HEK293 (cell line): Measurements from ENCODE around the gene UVSSA.

Experiments used
- CTCF ChIA-PET: fragments of 350-600 bp; formaldehyde crosslinking; extraction: SDS; loops from one replicate; lab custom pipeline; 2021; ENCODE audit warnings: antibody characterized with exemption; lab: Yijun Ruan, JAX
- POLR2A ChIA-PET: fragments of 300-600 bp; formaldehyde crosslinking; extraction: SDS; loops from one replicate; lab custom pipeline; 2020; ENCODE audit warnings: antibody characterized with exemption, inconsistent platforms; lab: Yijun Ruan, JAX
- H3K27ac ChIP-seq: fragments of 200-500 bp; sonication (Bioruptor generic); 2 replicates; pipeline ENCODE4 v1.5.1; 2014; ENCODE audit warnings: low read depth, low read length, control low read depth, inconsistent platforms; ENCODE audit errors: extremely low read depth
- H3K36me3 ChIP-seq, 2 experiments: fragments of 200-500 bp in 1 of 2; sonication (Bioruptor generic) in 1 of 2; 1 replicate in 1 of 2; 2 replicates in 1 of 2; pipeline ENCODE4 v1.5.1; 2014 to 2017; ENCODE audit warnings: inconsistent platforms in 2 of 2, low read length in 2 of 2; ENCODE audit not compliant: control insufficient read depth in 2 of 2, insufficient read depth in 1 of 2
- H3K4me1 ChIP-seq: fragments of 200-500 bp; sonication (Bioruptor generic); 2 replicates; pipeline ENCODE4 v1.5.1; 2014; ENCODE audit warnings: mild to moderate bottlenecking, low read length, inconsistent platforms; ENCODE audit not compliant: control insufficient read depth, insufficient read depth
- H3K4me3 ChIP-seq: 2 replicates; pipeline ENCODE4 v1.5.1; 2011; ENCODE audit warnings: low read depth, mild to moderate bottlenecking, control low read depth, low read length, moderate library complexity
- H3K9me3 ChIP-seq: fragments of 200-500 bp; sonication (Bioruptor generic); 2 replicates; pipeline ENCODE4 v1.5.1; 2014; ENCODE audit warnings: low read depth, low read length, inconsistent platforms; ENCODE audit not compliant: control insufficient read depth, insufficient read depth
- GLIS2 ChIP-seq: fragments of 450-650 bp; formaldehyde crosslinking; IDR thresholded peaks from 2 replicates; pipeline ENCODE4 v1.5.1; 2016; ENCODE audit warnings: missing biosample characterization, missing genetic modification characterization
- HOXA7 ChIP-seq: sonication (generic); formaldehyde crosslinking; IDR thresholded peaks from 2 replicates; pipeline ENCODE4 v1.8.1; 2022; ENCODE audit warnings: missing genetic modification reagents, borderline replicate concordance
- KLF1 ChIP-seq: fragments of 450-650 bp; formaldehyde crosslinking; IDR thresholded peaks from 2 replicates; pipeline ENCODE4 v1.5.1; 2016; ENCODE audit warnings: missing biosample characterization, missing genetic modification characterization
- KLF9 ChIP-seq: fragments of 450-650 bp; formaldehyde crosslinking; IDR thresholded peaks from 2 replicates; pipeline ENCODE4 v1.5.1; 2016; ENCODE audit warnings: missing biosample characterization, missing genetic modification characterization, low read depth
- TRIM28 ChIP-seq: IDR thresholded peaks from 2 replicates; pipeline ENCODE4 v1.6.1; 2011; ENCODE audit warnings: low read length, control low read depth, borderline replicate concordance
- ZBTB7A ChIP-seq: fragments of 450-650 bp; formaldehyde crosslinking; IDR thresholded peaks from 2 replicates; pipeline ENCODE4 v1.5.1; 2016; ENCODE audit warnings: low read depth, missing biosample characterization, missing genetic modification characterization
- ZFP37 ChIP-seq: fragments of 450-650 bp; formaldehyde crosslinking; IDR thresholded peaks from 2 replicates; pipeline ENCODE4 v1.5.1; 2016; ENCODE audit warnings: missing biosample characterization, missing genetic modification characterization
- ZNF114 ChIP-seq: fragments of 450-650 bp; formaldehyde crosslinking; IDR thresholded peaks from 2 replicates; pipeline ENCODE4 v1.5.0; 2017; ENCODE audit warnings: missing biosample characterization, missing genetic modification characterization
- ZNF140 ChIP-seq: fragments of 450-650 bp; formaldehyde crosslinking; IDR thresholded peaks from 2 replicates; pipeline ENCODE4 v1.5.1; 2016; ENCODE audit warnings: missing biosample characterization, missing genetic modification characterization
- ZNF169 ChIP-seq: fragments of 450-650 bp; formaldehyde crosslinking; IDR thresholded peaks from 2 replicates; pipeline ENCODE4 v1.5.1; 2016; ENCODE audit warnings: missing biosample characterization, missing genetic modification characterization
- ZNF223 ChIP-seq: fragments of 450-650 bp; formaldehyde crosslinking; IDR thresholded peaks from 2 replicates; pipeline ENCODE4 v1.5.1; 2016; ENCODE audit warnings: missing biosample characterization, missing genetic modification characterization
- ZNF398 ChIP-seq: fragments of 450-650 bp; formaldehyde crosslinking; IDR thresholded peaks from 2 replicates; pipeline ENCODE4 v1.5.1; 2017; ENCODE audit warnings: missing biosample characterization, missing genetic modification characterization
- ZNF549 ChIP-seq: fragments of 450-650 bp; IDR thresholded peaks from 2 replicates; pipeline ENCODE4 v1.5.1; 2018; ENCODE audit warnings: missing biosample characterization, missing genetic modification characterization, mild to moderate bottlenecking, inconsistent platforms, moderate library complexity
- ZSCAN16 ChIP-seq: fragments of 450-650 bp; formaldehyde crosslinking; IDR thresholded peaks from 2 replicates; pipeline ENCODE4 v1.5.1; 2016; ENCODE audit warnings: missing biosample characterization, missing genetic modification characterization
- ZSCAN18 ChIP-seq: fragments of 450-650 bp; formaldehyde crosslinking; IDR thresholded peaks from 2 replicates; pipeline ENCODE4 v1.5.1; 2016; ENCODE audit warnings: missing biosample characterization, missing genetic modification characterization
- TF ChIP-seq, protein P1 (sequence below): fragments of 450-650 bp; formaldehyde crosslinking; IDR thresholded peaks from 2 replicates; pipeline ENCODE4; 2016; ENCODE audit warnings: missing biosample characterization, missing genetic modification characterization
- TF ChIP-seq, protein P2 (sequence below): fragments of 450-650 bp; formaldehyde crosslinking; IDR thresholded peaks from 2 replicates; pipeline ENCODE4 v1.5.1; 2016; ENCODE audit warnings: missing biosample characterization, missing genetic modification characterization
- TF ChIP-seq, protein P3 (sequence below): fragments of 450-650 bp; formaldehyde crosslinking; IDR thresholded peaks from 2 replicates; pipeline ENCODE4 v1.5.1; 2016; ENCODE audit warnings: missing biosample characterization, missing genetic modification characterization
- TF ChIP-seq, protein P4 (sequence below): fragments of 450-650 bp; formaldehyde crosslinking; IDR thresholded peaks from 2 replicates; pipeline ENCODE4 v1.5.1; 2016; ENCODE audit warnings: missing biosample characterization, missing genetic modification characterization

Gene UVSSA

GRCh38 chr4:1342003-1342402 lies 5.0 kb upstream of the UVSSA start:
- Histone ChIP-seq H3K4me1 (no peaks in the 10 kb centered on the region), H3K36me3 (peaks cover 0 to 46% of the 10 kb centered on the region in 2 experiments; a peak in 1 of 3 replicates), H3K27ac (no peak overlapping the region), H3K4me3 (no peak overlapping the region), H3K9me3 (no peaks in the 10 kb centered on the region)
- ChIA-PET CTCF (no interaction called here), POLR2A (no interaction called here)
- TF ChIP-seq, protein P1, sequence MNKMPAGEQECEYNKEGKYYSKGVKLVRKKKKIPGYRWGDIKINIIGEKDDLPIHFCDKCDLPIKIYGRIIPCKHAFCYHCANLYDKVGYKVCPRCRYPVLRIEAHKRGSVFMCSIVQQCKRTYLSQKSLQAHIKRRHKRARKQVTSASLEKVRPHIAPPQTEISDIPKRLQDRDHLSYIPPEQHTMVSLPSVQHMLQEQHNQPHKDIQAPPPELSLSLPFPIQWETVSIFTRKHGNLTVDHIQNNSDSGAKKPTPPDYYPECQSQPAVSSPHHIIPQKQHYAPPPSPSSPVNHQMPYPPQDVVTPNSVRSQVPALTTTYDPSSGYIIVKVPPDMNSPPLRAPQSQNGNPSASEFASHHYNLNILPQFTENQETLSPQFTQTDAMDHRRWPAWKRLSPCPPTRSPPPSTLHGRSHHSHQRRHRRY (tag by site-specific recombination), result no peak
- TF ChIP-seq ZNF549 (tag by site-specific recombination), result no peak
- no peak for TF ChIP-seq ZNF223 (tag by site-specific recombination)
- no peak for TF ChIP-seq ZNF398 (tag by site-specific recombination)
- no peak for TF ChIP-seq ZNF169 (tag by site-specific recombination)
- TF ChIP-seq ZNF114 (tag by site-specific recombination), result no peak
- TF ChIP-seq GLIS2, result no peak
- no peak for TF ChIP-seq ZSCAN16 (tag by site-specific recombination)
- TF ChIP-seq HOXA7 (CRISPR knock-in tag), result no peak
- TF ChIP-seq, protein P2, sequence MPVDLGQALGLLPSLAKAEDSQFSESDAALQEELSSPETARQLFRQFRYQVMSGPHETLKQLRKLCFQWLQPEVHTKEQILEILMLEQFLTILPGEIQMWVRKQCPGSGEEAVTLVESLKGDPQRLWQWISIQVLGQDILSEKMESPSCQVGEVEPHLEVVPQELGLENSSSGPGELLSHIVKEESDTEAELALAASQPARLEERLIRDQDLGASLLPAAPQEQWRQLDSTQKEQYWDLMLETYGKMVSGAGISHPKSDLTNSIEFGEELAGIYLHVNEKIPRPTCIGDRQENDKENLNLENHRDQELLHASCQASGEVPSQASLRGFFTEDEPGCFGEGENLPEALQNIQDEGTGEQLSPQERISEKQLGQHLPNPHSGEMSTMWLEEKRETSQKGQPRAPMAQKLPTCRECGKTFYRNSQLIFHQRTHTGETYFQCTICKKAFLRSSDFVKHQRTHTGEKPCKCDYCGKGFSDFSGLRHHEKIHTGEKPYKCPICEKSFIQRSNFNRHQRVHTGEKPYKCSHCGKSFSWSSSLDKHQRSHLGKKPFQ, result no peak
- TF ChIP-seq, protein P3, sequence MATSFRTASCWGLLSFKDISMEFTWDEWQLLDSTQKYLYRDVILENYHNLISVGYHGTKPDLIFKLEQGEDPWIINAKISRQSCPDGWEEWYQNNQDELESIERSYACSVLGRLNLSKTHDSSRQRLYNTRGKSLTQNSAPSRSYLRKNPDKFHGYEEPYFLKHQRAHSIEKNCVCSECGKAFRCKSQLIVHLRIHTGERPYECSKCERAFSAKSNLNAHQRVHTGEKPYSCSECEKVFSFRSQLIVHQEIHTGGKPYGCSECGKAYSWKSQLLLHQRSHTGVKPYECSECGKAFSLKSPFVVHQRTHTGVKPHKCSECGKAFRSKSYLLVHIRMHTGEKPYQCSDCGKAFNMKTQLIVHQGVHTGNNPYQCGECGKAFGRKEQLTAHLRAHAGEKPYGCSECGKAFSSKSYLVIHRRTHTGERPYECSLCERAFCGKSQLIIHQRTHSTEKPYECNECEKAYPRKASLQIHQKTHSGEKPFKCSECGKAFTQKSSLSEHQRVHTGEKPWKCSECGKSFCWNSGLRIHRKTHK (tag by site-specific recombination), result no peak
- TF ChIP-seq ZNF140 (tag by site-specific recombination), result no peak
- TF ChIP-seq ZSCAN18, result no peak
- TF ChIP-seq ZBTB7A, result no peak
- TF ChIP-seq, protein P4, sequence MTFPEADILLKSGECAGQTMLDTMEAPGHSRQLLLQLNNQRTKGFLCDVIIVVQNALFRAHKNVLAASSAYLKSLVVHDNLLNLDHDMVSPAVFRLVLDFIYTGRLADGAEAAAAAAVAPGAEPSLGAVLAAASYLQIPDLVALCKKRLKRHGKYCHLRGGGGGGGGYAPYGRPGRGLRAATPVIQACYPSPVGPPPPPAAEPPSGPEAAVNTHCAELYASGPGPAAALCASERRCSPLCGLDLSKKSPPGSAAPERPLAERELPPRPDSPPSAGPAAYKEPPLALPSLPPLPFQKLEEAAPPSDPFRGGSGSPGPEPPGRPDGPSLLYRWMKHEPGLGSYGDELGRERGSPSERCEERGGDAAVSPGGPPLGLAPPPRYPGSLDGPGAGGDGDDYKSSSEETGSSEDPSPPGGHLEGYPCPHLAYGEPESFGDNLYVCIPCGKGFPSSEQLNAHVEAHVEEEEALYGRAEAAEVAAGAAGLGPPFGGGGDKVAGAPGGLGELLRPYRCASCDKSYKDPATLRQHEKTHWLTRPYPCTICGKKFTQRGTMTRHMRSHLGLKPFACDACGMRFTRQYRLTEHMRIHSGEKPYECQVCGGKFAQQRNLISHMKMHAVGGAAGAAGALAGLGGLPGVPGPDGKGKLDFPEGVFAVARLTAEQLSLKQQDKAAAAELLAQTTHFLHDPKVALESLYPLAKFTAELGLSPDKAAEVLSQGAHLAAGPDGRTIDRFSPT (tag by site-specific recombination), result no peak
- TF ChIP-seq KLF9, result no peak
- TF ChIP-seq TRIM28, result no peak
- TF ChIP-seq KLF1 (tag by site-specific recombination), result no peak
- TF ChIP-seq ZFP37, result no peak
